ENCODE results near the gene LATS2.
A peak's percentile ranks its signal among the peaks of the same experiment; 100 is the strongest.

Gene LATS2

GRCh38 chr13:21079761-21080592 lies 18.6 kb upstream of the LATS2 start:
- Mint-ChIP-seq H3K36me3 (peaks cover 0 to 6% of the 10 kb centered on the region in 2 donors), H3K4me1 (peaks cover 4 to 6% of the 10 kb centered on the region in 2 donors), H3K9me3 (no peaks in the 10 kb centered on the region), H3K27ac (no peak overlapping the region), H3K4me3 (no peak overlapping the region), H3K27me3 (peaks cover 8 to 9% of the 10 kb centered on the region in 2 donors)
- ATAC-seq (replicated peaks) = no peak
- no peak for DNase-seq

GRCh38 chr13:21079221-21079620 lies 17.8 kb upstream of the LATS2 start:
- peaks cover 6 to 14% of the 10 kb centered on the region in 2 donors for H3K4me1 Mint-ChIP-seq
- no peak for DNase-seq
- H3K9me3 Mint-ChIP-seq = no peaks in the 10 kb centered on the region
- no peak overlapping the region for H3K4me3 Mint-ChIP-seq
- H3K36me3 Mint-ChIP-seq = peaks cover 0 to 6% of the 10 kb centered on the region in 2 donors
- H3K27ac Mint-ChIP-seq = no peak overlapping the region
- H3K27me3 Mint-ChIP-seq = peaks cover 9 to 13% of the 10 kb centered on the region in 2 donors
- no peak for ATAC-seq (replicated peaks)

GRCh38 chr13:21078501-21078900 lies 17.1 kb upstream of the LATS2 start:
- Mint-ChIP-seq H3K27me3 (peaks cover 9 to 13% of the 10 kb centered on the region in 2 donors), H3K4me1 (peaks cover 6 to 17% of the 10 kb centered on the region in 2 donors), H3K9me3 (no peaks in the 10 kb centered on the region), H3K4me3 (no peak overlapping the region), H3K27ac (no peak overlapping the region), H3K36me3 (peaks cover 0 to 6% of the 10 kb centered on the region in 2 donors)
- no peak for DNase-seq
- ATAC-seq (replicated peaks) = no peak

DNA sequence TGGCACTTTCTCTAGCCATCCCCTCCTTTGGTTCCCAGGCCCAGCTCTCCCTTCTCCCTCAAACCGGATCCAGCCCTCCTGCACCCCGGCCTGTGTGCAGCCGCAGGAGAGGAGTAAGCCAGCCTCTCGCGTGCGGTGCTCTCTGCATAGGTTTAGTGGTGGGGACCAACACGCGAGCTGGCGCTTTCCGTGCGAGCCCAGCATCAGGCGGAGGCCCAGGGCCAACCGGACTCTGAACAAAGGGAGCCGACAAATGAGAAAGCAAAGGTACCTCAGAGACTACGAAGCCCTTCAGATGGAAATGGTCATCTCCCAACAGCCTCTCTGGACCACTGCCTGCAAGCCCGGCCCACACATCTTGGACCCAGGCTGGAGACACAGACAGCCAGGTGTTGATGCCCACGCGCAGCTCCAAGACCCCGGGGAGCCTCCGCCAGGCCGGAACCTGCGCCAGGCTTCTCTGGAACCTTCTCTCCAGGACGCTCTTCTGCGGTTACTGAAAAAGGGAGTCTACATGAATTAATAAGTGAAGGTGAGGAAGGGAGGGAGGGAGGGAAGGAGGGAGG lies 16.5 kb upstream of the LATS2 start:
- peaks cover 0 to 6% of the 10 kb centered on the region in 2 donors for H3K36me3 Mint-ChIP-seq
- H3K9me3 Mint-ChIP-seq = no peaks in the 10 kb centered on the region
- peak overlapping the region in 1 of 2 donors; percentile 54 for H3K4me3 Mint-ChIP-seq
- ATAC-seq (replicated peaks) (no peak), DNase-seq (no peak)
- peaks cover 9 to 13% of the 10 kb centered on the region in 2 donors for H3K27me3 Mint-ChIP-seq
- H3K27ac Mint-ChIP-seq = no peak overlapping the region
- peaks cover 6 to 17% of the 10 kb centered on the region in 2 donors for H3K4me1 Mint-ChIP-seq

DNA sequence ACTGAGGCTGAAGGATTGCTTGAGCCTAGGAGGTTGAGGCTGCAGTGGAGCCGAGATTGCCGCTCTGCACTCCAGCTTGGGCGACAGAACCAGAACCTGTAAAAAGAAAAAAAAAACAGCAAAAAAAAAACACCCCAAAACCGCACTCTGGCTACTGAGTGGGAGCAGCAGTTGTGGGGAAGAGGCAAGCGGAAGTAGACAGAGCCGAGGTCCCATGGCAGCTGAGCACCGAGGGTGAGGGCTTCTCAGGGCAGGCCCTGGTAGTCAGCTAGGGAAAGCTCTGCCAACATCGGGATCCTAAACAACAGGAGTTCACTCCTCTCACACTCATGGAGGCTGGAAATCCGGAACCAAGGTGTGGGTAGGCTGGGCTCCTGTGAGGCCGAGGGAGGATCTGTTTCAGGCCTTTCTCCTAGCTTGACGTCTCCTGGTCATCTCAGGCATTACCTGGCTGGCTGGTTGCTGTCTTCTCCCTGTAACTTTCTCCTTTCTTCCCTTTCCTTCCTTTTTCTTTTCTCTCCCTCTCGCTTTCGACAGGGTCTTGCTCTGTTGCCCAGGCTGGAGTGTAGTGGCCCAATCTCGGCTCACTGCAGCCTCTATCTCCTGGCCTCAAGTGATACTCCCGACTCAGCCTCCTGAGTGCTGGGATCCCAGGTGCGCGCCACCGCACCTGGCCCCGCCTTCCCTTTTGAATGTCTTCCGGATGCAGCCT lies 15.8 kb upstream of the LATS2 start:
- no peak for ATAC-seq (replicated peaks)
- Mint-ChIP-seq H3K27ac (no peak overlapping the region), H3K4me3 (peak overlapping the region in 1 of 2 donors; percentile 54), H3K27me3 (peaks cover 9 to 13% of the 10 kb centered on the region in 2 donors), H3K9me3 (no peaks in the 10 kb centered on the region), H3K36me3 (peaks cover 0 to 6% of the 10 kb centered on the region in 2 donors), H3K4me1 (peaks cover 6 to 17% of the 10 kb centered on the region in 2 donors)
- DNase-seq = no peak

DNA sequence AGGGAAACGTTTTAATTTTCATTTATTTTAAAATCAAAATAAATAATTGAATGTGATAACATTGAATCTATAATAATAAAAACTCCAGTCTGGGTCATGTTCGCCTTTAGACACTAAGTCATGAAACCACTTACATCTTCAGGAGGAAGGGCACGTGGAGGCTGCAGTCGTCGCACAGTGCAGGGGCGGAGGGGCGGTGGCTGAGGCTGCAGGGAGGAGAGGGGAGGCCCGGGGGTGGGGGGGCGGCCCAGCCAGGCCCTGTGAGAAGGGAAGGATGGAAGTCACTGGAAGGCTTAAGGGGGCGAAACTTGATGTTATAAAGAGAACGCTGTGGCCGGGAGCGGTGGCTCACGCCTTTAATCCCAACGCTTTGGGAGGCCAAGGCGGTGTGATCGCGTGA lies 14.9 kb upstream of the LATS2 start:
- ATAC-seq (replicated peaks) (peak; percentile 18 to 49), DNase-seq (no peak)
- H3K27me3 Mint-ChIP-seq = peaks cover 9 to 13% of the 10 kb centered on the region in 2 donors
- H3K9me3 Mint-ChIP-seq = no peaks in the 10 kb centered on the region
- H3K4me1 Mint-ChIP-seq = peaks cover 6 to 17% of the 10 kb centered on the region in 2 donors
- H3K27ac Mint-ChIP-seq = no peak overlapping the region
- peak overlapping the region; percentile 29 to 39 for H3K4me3 Mint-ChIP-seq
- H3K36me3 Mint-ChIP-seq = peaks cover 0 to 6% of the 10 kb centered on the region in 2 donors

- H3K27me3 Mint-ChIP-seq = peaks cover 9 to 13% of the 10 kb centered on the region in 2 donors
- ATAC-seq (replicated peaks) (peak; percentile 61 to 67), DNase-seq (no peak)
- peaks cover 0 to 6% of the 10 kb centered on the region in 2 donors for H3K36me3 Mint-ChIP-seq
- no peaks in the 10 kb centered on the region for H3K9me3 Mint-ChIP-seq
- peak overlapping the region; percentile 78 to 85 for H3K4me3 Mint-ChIP-seq
- peaks cover 6 to 17% of the 10 kb centered on the region in 2 donors for H3K4me1 Mint-ChIP-seq
- peak overlapping the region; percentile 59 for H3K27ac Mint-ChIP-seq
Measured at GRCh38 chr13:21075379-21076249, 14.2 kb upstream of the LATS2 start.

DNA sequence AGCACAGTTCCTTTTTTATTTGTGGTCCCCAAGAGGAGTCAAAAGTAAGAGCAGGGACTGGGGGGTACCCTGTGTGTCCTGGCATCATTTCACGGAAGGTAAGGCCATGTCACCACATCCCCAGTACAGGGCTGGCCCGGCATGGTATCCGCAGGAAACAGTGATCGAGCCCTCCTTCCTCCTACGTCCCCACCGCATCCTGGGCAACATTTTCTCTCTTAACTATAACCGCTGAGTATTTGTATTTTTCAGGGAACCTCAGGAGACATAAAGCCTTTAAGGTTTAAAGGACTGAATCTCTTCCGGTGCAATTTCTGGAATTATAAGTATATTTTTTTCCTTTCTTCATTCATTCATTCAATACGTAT lies 13.6 kb upstream of the LATS2 start:
- ATAC-seq (replicated peaks) = peak; percentile 70 to 75
- H3K36me3 Mint-ChIP-seq = peaks cover 0 to 6% of the 10 kb centered on the region in 2 donors
- H3K4me1 Mint-ChIP-seq = peaks cover 6 to 17% of the 10 kb centered on the region in 2 donors
- no peaks in the 10 kb centered on the region for H3K9me3 Mint-ChIP-seq
- H3K27ac Mint-ChIP-seq = peak overlapping the region; percentile 59
- H3K4me3 Mint-ChIP-seq = peak overlapping the region; percentile 78 to 85
- DNase-seq = no peak
- peaks cover 9 to 13% of the 10 kb centered on the region in 2 donors for H3K27me3 Mint-ChIP-seq

DNA sequence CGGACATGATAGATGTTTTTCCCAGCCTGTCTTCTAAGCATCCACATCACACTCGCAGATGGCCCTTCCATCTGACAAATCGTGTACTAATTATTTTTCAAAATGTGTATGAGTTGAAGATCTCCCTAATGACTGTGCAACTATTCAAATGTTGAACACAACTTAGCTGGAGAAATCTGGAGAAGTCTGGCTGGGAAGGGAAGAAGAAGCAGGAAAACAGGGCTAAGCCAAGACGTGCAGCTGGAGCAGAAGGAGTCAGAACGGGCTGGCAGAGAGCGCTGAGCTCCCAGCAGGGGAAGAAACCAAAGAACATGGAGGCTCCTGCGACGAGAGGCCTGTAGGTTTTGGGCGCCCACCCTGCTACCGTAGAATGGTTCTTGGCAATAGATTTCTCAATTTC lies 13.2 kb upstream of the LATS2 start:
- ATAC-seq (replicated peaks) = no peak
- no peaks in the 10 kb centered on the region for H3K9me3 Mint-ChIP-seq
- no peak overlapping the region for H3K27ac Mint-ChIP-seq
- H3K4me1 Mint-ChIP-seq = peaks cover 6 to 17% of the 10 kb centered on the region in 2 donors
- peaks cover 0 to 6% of the 10 kb centered on the region in 2 donors for H3K36me3 Mint-ChIP-seq
- no peak for DNase-seq
- H3K27me3 Mint-ChIP-seq = peaks cover 9 to 13% of the 10 kb centered on the region in 2 donors
- peak overlapping the region; percentile 45 to 85 for H3K4me3 Mint-ChIP-seq

DNA sequence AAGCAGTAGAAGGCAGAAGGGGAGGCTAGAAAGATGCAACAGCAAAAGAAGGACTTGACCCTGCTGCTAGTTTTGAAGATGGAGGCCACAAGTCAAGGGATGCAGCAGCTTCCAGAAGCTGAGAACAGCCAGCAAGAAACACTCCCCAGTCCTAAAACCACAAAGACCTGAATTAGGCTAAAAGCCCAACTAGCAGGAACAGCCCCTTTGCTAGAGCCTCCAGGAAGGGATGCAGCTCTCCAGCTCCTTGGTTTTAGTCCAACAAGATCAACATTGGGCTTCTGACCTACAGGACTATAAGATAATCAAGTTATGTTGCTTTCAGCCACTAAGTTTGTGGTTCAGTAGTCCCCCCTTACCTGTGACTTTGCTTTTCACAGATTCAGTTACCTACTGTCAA lies 10.5 kb upstream of the LATS2 start:
- peaks cover 6 to 17% of the 10 kb centered on the region in 2 donors for H3K4me1 Mint-ChIP-seq
- no peak overlapping the region for H3K27ac Mint-ChIP-seq
- no peaks in the 10 kb centered on the region for H3K36me3 Mint-ChIP-seq
- DNase-seq (no peak), ATAC-seq (replicated peaks) (no peak)
- H3K4me3 Mint-ChIP-seq = no peak overlapping the region
- peaks cover 0 to 5% of the 10 kb centered on the region in 2 donors for H3K27me3 Mint-ChIP-seq
- H3K9me3 Mint-ChIP-seq = no peaks in the 10 kb centered on the region

DNA sequence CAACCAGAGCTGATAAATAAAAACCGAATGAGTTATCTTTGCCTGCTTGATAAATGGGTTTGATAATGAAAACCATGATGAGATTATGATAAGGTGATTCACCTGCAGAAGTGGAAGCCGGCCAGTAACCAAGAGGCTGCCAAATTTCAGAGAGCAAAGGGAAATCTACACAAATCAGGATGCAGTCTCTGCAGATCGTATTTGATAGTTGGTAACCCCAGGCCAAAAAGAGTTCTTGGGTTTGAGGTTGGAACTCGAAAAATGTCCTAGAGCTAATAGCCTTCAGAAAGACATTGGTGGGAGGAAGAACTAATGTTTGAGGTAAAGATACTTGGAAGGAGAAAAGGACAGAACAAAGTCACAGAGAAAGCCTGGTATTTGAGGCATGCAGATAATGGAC lies 9.6 kb upstream of the LATS2 start:
- Mint-ChIP-seq H3K27me3 (peaks cover 0 to 5% of the 10 kb centered on the region in 2 donors), H3K4me1 (peaks cover 6 to 17% of the 10 kb centered on the region in 2 donors), H3K27ac (no peak overlapping the region), H3K36me3 (no peaks in the 10 kb centered on the region), H3K4me3 (no peak overlapping the region), H3K9me3 (no peaks in the 10 kb centered on the region)
- DNase-seq (no peak), ATAC-seq (replicated peaks) (no peak)

- Mint-ChIP-seq H3K36me3 (no peaks in the 10 kb centered on the region), H3K9me3 (no peaks in the 10 kb centered on the region), H3K4me3 (no peak overlapping the region), H3K4me1 (peaks cover 2 to 7% of the 10 kb centered on the region in 2 donors), H3K27ac (no peak overlapping the region), H3K27me3 (peaks cover 0 to 3% of the 10 kb centered on the region in 2 donors)
- no peak for DNase-seq
- ATAC-seq (replicated peaks) = no peak
Measured at GRCh38 chr13:21069561-21070004, 8.2 kb upstream of the LATS2 start.

DNA sequence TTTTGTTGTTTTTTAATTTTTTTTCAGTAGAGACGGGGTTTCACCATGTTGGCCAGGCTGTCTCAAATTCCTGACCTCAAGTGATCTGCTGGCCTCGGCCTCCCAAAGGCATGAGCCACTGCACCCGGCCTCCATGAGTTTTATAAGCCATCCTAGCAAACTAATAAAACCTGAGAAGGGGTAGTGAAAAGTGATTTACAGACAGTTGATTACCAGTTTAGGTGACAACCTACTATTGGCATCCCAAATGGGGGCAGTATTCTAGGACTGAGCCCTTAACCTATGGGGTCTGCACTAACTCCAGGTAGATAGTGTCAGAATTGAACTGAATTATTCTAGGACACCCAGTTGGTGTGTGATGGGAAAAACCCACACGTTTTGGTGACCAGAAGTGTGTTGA lies 6.5 kb upstream of the LATS2 start:
- no peak for ATAC-seq (replicated peaks)
- H3K27ac Mint-ChIP-seq = no peak overlapping the region
- no peaks in the 10 kb centered on the region for H3K36me3 Mint-ChIP-seq
- no peak for DNase-seq
- H3K4me1 Mint-ChIP-seq = no peaks in the 10 kb centered on the region
- H3K9me3 Mint-ChIP-seq = no peaks in the 10 kb centered on the region
- no peak overlapping the region for H3K4me3 Mint-ChIP-seq
- H3K27me3 Mint-ChIP-seq = no peaks in the 10 kb centered on the region
